HG03064 (cell line): ENCODE results near the gene PTPRA.
"Not testable (repeated sequence)": the region's sequence is repeated elsewhere in the genome, so short reads cannot be mapped to it uniquely, and the experiment has no call there.

Experiments used
- ATAC-seq: cut with Tn5 transposase; IDR thresholded peaks from one replicate; pipeline ENCODE4 v1.9.1; 2021; ENCODE audit warnings: low read depth; ENCODE audit not compliant: unreplicated experiment

PTPRA gene

DNA sequence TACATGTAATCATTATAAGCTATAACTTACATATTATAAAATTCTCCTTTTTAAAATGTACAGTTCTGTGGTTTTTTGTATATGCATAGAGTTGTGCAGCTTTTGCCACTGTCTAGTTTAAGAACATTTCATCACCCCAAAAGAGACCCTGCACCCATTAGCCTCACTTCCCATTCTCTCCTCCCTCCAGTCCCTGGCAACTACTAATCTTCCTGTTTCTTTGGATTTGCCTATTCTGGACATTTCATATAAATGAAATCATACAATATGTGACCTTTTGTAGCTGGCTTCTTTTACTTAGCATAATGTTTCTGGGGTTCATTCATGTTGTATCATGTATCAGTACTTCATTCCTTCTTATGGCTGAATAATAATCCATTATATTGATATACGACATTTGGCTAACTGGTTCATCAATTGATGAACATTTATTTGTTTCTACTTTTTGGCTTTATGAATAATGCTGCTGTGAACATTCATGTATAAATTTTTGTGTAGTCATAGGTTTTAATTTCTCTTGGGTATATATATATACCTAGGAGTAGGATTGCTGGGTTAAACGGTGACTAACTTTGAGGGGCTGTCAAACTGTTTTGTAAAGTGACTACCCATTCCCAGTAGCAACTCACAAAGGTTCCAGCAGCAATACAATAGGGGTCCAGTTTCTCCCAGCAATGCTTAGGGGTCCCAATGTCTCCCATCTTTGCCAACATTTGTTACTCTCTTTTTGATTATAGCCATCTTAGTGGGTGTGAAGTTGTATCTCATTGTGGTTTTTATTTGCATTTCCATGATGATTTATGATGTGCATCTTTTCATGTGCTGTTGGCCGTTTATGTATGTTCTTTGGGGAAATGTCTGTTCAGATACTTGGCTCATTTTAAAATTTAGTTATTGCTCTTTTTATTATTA lies 10.7 kb downstream of the PTPRA start:
- no peak for ATAC-seq

DNA sequence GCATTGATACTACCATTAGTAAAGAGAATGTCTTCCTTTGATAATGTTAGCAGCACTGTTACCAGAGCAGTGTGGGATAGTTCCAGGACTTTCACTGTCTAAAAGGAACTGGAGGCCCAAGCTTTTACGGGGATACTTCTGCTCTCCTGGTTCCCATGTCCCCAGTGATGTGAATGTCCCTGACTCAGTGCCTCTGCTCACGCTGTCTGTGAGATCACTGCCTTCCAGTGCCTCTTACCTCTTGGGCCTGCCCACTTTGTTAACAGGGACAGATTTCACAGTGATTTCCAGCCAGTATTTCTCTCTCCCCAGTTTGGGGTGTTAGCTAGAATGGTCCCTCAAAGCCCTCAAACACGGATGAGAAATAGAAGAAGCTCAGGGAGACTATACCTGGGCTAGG lies 14.4 kb downstream of the PTPRA start:
- no peak for ATAC-seq

- ATAC-seq: no peak
Measured at GRCh38 chr20:2888224-2888955, 15.1 kb downstream of the PTPRA start.

DNA sequence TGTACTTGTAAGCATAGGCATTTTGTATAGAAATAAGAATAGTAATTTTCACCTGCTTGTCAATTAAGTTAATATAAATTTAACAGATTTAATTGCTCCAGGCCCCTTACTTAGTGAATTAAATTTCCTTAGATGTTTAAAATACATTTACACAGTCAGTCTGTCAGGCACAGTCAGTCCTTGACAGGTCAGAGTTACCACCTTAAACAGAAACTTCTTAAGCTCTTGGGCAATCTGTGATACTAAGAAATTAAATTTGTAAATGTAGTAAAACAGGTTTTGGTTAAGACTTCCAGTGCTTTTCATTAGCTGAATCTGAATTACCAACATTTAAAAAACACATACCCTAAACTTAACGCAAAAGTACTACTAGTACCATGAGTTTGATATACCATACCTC lies 15.9 kb downstream of the PTPRA start:
- no peak for ATAC-seq

GRCh38 chr20:2889797-2890196 lies 16.5 kb downstream of the PTPRA start:
- ATAC-seq: no peak

GRCh38 chr20:2890742-2891141 lies 17.5 kb downstream of the PTPRA start:
- ATAC-seq: no peak

GRCh38 chr20:2891343-2891742 lies 18.1 kb downstream of the PTPRA start:
- ATAC-seq: no peak

GRCh38 chr20:2892376-2892775 lies 19.1 kb downstream of the PTPRA start:
- ATAC-seq: no peak

- ATAC-seq: no peak
Measured at GRCh38 chr20:2894221-2894620, 20.9 kb downstream of the PTPRA start.

GRCh38 chr20:2895154-2895553 lies 21.9 kb downstream of the PTPRA start:
- not testable (repeated sequence) for ATAC-seq

- ATAC-seq: no peak
Measured at GRCh38 chr20:2899243-2899642, 26.0 kb downstream of the PTPRA start.

DNA sequence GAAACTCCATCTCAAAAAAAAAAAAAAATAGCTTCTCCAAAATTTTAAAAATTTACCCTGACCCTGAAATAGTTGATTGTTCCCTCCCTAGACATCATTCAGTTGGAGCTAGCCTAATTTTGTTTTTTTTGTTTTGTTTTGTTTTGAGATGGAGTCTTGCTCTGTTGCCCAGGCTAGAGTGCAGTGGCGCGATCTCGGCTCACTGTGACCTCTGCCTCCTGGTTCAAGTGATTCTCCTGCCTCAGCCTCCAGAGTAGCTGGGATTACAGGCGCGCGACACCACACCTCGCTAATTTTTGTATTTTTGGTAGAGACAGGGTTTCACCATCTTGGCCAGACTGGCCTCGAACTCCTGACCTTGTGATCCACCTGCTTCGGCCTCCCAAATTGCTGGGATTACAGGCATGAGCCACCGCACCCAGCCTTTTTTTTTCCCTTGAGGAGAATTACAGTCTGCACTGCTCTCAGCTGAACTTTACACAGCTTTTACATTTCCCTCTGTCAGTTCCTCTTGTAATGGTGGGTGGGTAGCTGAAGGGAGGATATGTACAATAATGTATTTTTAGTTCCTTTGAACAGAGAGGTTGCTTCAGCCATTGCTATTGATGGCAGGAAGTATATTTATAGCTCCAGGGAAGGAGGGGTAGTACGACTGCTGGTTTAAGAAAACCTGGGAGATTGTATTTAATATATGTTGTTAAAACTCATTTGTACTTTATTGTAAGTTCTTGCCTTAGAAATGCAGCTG lies 27.7 kb downstream of the PTPRA start:
- ATAC-seq: no peak

GRCh38 chr20:2902291-2902690 lies 29.0 kb downstream of the PTPRA start:
- no peak for ATAC-seq

GRCh38 chr20:2902818-2903217 lies 29.5 kb downstream of the PTPRA start:
- ATAC-seq: no peak

- ATAC-seq: no peak
Measured at GRCh38 chr20:2903686-2904085, 30.4 kb downstream of the PTPRA start.

DNA sequence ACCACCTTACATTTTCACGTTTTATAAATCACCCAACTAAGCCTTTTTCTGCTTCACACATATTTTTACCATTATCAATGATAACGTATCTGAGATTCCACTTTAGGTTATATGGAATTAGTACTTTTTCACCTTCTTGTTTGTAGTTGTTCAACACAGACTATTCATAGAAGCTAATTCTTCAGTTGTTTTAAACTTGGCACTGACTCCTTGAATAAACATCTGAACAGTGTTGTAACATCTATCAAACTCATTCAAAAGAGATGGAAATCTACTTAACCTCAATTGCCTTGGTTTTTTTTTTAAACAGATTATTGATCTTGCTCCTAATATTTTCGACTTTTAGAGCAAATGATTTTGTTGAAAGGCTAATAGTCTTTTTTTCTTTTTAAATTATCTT lies 34.2 kb downstream of the PTPRA start:
- ATAC-seq: no peak

- ATAC-seq: no peak
Measured at GRCh38 chr20:2909953-2910352, 36.7 kb downstream of the PTPRA start.

GRCh38 chr20:2911200-2911599 lies 37.9 kb downstream of the PTPRA start:
- ATAC-seq: no peak

DNA sequence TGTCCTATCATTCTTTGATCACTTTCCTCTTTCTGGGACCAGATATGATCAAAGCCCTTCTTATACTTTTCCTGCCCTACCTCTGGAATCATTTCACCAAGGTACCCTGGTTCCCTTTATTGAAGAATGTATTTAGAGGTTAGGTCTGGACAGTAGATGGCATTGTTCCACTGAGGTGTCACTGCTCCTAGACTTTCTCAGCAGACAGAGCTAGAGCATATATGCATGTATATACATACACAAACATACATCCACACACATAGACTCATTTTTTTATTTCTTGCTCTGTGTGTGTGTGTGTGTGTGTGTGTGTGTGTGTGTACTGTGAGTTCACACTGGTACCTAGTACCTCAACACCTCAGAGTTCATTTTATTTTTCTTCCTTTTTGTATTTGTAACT lies 40.9 kb downstream of the PTPRA start:
- no peak for ATAC-seq

GRCh38 chr20:2917266-2917665 lies 44.0 kb downstream of the PTPRA start:
- ATAC-seq: no peak
